GM19324 (cell line): ENCODE measurements around the gene STK32A.
"Not testable (repeated sequence)": the region's sequence is repeated elsewhere in the genome, so short reads cannot be mapped to it uniquely, and the experiment has no call there.

ENCODE experiments used
- ATAC-seq: cut with Tn5 transposase; IDR thresholded peaks from one replicate; pipeline ENCODE4 v1.9.1; 2021; ENCODE audit warnings: mild to moderate bottlenecking, moderate library complexity; ENCODE audit not compliant: unreplicated experiment, low FRiP score

STK32A gene

DNA sequence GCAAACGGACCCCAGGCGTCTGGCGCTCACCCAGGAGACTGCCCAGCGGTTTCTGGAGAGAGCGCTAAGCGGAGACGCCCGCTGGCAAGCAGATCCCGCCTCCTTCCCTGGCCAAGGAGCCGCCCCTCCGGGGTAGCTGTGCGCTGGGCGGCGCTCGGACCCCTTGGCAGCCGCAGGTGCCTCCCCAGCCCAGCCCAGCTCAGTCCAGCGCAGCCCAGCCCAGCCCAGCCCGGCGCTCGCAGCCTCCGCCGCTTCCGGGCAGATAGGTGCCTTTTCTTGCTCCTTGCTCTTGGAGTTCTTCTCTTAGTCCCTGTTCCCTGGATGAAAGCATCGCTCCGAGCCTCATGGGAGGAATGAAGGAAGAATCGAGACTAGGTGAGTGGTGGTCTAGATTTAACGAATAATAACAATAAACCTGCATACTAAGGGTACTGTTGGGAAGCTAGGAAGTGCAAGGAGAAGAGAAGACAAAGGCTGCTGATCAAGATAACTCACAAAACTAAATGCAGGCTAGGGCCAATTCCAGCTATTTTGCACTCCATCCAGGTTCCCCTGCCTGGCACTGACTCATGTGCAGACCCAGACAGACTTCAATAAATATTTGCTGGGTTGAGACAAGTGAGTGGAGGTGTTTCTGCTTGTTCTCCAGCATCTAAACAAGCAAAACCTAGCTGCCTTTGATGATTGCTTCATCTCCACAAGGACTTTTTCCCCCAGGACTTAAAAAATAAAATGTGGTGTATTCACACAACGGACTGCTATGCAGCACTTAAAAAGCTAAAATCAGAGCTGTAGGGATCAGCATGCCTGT lies at the start of gene STK32A:
Gene STK32A, plus strand, starts transcription at position 202 of the 811 bp plus-strand sequence. CDS start 4,609 bp downstream, outside the sequence.
- no peak for ATAC-seq

DNA sequence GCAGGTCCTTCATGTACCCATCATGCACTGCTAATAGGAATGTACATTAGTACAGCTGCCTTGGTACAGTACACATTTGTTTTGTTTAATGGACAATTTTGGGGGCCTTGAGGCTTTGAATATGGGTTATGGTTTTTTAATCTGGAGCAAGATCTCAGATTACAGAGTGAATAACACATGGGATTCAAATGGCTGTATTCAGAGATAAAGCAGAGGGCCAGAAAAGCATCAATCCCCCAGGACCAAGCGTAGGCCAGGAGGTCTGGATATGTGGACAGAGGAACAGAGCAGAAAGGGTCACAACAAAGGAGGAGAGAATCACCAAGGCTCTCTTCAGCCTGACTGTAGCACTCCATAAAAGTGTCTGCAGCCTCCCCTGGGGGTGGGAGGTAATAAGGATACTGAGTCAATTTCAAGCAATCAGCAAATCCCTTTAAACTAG lies 47.7 kb upstream of the STK32A start:
- no peak for ATAC-seq

DNA sequence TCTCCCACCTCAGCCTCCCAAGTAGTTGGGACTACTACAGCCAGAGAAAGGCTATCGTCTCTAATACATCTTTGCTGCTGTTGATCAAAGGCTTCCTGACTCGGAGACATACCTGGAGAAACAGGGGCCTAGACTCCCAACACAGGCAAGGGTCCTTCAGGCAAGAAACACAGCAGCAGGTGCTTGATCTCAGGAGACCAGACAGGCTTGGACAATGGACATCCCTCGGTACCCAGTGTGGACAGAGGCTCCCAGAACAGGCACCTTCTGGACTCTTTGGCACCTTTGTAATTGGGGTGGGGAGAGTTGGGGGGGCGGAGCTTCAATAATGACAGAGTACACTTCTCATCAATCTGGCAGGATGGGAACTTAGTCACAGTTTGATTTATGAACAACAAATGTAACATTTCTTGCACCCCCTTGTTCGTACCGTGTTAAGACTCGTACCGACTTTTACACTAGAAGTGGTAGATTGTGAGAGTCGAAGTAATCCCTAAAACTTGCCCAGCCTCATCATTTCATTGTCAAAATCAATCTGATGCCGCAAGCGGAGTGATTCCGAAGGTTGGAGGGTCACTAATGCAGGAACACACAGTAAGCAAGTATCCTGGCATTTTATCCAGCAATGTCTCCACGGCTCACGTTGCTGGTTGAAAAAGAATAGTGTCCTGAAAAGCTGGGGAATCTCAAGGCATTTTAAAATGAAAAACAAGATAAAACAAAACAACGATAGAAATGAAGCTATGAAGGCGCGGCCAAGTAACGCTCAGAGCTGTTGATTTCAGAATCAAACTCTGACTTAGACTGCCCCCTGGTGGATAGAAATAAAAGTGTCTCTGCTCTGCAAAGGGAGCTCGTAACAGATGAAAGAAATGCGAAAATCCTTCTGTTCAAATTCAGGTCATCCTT lies 46.4 kb upstream of the STK32A start:
- ATAC-seq = peak; percentile 81

DNA sequence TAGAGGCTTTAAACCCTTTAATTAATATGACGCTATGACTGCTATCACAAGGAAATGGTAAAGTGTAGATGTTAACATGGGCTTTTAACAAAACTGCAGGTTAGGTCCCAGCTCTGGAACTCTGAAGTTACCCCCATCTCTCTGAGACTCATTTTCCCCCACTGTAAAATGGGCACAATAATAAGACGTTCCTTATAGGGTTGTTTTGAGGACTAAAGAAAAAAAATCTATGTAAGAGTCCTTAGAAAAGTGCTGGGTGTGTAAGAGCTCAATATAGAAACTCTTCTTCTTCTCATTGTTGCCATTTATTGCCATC lies 45.8 kb upstream of the STK32A start:
- no peak for ATAC-seq

DNA sequence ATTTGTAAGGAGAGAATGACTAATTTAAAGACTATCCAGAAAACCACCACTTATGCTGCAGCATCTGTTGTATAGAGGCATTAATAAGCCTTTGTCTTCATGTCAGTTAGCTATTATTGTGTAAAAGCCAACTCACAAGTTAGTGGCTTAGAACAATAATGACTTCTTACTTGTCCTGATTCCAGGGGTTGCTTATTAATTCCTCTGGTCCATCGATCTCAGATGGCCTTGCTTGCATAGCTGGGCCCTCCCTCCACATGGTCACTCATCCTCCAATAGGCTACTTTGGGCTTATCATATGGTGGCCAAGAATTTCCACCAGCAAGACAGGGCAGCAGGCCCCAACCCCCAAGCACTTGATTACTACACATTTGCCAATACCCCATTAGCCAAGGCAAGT lies 44.5 kb upstream of the STK32A start:
- no peak for ATAC-seq

DNA sequence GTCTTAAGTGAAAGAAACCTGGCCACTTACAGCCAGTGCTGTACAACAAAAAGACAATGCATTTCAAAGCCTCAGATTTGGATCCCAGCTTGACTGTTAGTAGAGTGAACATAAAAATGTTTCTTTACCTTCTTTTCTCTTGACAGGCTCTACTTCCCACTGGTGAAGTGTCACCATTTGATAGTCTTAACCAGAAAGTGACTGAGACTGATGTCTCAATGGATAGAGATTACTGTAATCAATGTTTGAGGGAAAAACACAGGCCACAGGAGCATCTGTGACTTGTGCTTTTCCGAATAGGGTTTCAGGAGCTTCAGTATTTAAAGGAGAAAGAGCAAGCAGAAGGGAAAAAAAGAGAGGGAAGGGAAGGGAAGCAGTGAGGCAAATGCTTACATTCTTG lies 41.7 kb upstream of the STK32A start:
- ATAC-seq = no peak

DNA sequence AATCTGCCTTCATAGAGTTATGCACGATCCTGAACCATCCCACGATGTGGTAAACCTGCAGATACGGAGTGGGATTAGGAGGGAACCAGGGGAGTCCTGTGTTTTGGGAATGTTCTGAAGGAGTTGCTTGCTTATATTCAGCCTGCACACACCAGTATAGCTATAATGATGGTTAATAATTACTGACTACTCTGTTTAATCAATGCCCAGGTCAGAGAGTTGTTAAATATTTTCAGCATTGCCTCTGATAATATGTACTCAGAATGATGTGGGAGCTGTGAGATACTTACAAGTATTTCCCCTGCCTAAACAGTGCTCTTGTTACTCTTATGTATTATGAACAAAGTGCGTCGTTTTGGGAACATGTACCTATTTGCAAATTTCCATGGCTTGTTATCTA lies 34.8 kb upstream of the STK32A start:
- no peak for ATAC-seq

DNA sequence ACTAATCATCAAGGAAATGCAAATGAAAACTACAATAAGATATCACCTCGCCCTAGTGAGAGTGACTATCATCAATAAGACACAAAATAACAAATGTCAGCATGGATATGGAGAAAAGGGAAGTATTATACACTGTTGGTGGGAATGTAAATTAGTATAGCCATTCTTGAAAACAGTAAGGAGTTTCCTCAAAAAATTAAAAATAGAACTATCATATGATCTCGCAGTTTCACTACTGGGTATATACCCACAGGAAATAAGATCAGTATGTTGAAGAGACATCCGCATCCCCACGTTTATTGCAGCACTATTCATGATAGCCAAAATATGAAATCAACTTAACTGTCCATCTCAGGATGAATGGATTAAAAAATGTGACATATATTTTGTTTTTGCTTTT lies 31.6 kb upstream of the STK32A start:
- no peak for ATAC-seq

DNA sequence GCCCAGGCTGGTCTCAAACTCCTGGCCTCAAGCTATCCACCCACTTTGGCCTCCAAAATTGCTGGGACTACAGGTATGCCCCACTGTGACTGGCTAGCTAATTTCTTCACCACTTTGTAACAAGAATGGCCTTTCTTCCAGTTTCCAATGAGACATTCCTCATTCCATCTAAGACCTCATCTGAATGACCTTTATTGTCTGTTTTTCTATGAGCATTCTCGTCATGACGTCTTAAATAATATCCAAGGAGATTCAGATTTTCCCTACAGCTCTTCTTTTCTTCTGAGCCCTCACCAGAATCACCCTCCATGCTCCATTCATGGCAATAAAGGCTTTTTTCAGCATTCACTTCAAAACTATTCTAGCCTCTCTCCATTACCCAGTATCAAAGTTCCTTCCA lies 30.2 kb upstream of the STK32A start:
- ATAC-seq = no peak

DNA sequence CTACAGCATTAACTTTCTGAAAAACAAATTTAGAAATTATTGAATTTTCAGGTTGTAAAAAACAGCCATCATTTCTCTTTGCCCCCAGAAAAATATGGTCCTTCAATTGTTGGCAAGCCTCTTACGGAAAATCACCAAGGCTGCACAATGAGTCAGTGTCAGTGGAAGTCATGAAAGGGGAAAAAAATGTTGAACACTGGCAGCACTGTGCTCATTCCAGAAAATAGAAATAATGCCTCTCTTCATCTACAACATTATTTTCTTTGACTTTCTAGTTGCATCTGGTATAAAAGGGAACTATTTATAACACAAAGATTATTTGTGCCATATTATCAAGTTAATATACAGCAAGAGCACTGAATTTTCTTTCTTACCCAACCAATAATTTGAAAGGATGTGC lies 26.7 kb upstream of the STK32A start:
- ATAC-seq = no peak

DNA sequence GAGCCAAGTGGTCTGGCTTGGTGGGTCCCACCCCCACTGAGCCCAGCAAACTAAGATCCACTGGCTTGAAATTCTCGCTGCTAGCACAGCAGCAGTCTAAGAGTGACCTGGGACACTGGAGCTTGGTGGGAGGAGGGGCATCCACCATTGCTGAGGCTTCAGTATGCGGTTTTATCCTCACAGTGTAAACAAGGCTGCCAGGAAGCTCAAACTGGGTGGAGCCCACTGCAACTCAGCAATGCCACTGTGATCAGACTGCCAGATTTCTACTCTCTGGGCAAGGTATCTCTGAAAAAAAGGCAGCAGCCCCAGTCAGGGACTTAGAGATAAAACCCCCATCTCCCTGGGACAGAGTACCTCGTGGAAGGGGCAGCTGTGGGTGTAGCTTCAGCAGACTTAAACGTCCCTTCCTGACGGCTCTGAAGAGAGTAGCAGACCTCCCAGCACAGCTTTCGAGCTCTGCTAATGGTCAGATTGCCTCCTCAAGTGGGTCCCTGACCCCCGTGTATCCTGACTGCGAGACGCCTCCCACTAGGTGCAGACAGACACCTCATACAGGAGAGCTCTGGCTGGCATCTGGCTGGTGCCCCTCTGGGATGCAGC lies 18.2 kb upstream of the STK32A start:
- ATAC-seq = no peak

DNA sequence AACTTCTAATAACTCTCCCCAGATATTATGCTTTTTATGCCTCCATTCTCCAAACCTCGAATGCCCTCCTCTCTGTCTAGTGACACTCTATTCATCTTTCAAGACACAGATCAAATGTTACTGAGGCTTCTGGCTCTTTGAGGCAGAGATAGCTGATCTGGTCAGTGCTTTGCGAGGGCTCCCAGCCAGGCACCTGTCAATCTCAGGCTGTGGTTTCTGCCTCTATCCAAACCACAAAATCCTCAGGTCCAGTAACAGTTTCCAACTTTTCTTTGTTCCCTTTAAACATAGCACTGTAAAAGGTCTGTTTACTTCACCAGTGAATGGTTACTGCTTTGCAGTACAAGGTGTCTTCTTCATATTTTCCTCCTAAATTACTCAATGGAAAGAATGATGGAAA lies 11.5 kb upstream of the STK32A start:
- ATAC-seq = no peak

DNA sequence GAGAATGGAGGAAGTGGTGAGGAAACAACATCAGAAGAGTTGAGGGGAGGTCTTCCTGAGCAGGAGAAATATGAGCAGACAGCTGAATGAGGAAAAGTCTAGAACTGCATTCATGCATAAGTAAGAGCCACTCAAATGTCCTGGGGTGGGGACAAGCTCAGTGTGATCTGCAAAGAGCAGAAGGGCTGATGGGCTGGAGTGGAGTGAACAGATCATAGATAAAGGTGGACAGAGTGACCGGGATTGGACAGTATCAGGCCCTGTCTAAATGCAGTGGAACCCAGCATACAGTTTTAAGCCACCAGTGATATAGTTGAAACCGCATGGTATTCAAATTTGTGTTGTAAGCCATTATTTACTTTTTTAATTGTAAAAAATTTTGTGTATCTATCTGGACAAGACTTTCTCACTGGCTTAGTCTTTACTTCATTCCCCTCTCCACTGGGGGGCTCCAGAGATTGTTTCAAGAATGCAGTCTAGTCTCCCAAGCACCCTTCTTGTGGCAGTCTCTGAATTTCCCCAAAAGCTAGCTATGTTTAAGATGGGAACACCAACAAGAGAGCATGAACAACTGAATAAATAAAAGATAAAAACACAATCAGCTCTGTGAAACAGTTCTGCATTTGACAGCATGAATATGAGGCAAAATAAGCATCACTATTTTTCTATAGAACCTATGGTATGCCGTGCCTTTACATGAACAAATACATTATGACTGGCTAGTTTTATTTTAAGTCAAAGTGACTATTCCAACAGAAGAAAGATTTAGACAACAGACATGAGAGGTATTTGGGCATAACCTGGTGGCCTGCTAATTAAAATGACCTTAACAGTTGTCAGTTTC lies 10.7 kb upstream of the STK32A start:
- peak; percentile 56 for ATAC-seq

DNA sequence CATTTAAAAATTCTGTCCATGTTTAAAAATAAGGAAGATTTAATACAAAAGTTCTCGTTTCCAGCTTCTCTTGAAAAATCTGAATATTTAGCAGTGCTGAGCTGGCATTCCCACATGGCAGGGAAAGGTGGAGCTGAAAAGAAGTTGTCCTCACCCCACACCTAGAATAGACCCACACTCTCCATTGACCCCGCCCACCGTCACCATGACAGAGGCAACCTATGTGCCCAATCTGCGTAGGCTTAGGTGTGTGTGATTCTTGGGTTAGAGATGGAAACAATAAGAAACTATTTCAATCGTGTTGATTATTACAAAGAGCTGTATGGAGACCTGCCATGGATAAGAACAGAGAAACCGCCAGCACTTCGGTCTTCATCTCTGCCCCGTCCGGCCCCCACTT lies 8.9 kb upstream of the STK32A start:
- no peak for ATAC-seq

DNA sequence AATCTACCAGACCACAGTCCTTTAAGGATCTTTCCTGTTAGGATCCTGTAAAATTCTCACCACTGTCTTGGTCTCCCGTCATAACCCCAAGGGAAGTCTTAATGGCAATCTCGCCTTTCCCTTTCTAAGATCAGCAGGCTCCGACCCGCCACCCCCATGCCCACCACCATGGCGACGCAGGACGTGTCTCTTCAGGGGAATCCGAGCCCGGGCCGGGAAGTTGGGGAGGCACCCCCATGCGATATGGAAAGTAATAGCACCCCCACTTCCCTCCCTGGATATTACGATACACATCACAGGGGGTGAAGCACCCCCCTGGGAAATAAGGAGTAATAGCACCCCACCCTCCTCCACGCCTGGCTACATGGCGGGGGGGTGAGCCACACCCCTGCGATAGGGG lies 8.3 kb upstream of the STK32A start:
- no peak for ATAC-seq

DNA sequence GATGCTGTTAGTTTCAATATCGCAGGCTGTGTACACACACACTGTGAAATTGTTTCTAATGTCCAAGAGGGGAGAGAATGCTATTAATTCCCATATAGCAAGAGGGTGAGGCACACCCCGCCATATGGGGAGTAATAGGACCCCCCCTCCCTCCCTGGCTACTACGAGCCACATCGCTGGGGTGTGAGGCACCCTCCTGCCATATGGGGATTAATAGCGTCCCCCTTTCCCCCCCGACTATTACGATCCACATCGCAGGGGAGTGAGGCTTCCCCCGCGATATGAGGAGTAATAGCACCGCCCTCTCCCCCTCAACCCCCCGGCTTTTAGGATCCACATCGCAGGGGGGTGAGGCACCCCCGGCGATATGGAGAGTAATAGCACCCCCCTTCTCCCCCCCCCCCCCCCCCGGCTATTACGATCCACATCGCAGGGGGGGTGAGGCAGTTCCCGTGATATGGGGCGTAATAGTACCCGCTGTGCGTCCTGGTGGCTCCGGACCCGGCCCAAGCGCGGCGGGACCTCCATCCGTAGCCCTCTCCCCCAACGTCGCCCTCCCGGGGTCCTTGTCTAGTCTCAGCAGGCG lies 494 bp upstream of the STK32A start:
- no peak for ATAC-seq

DNA sequence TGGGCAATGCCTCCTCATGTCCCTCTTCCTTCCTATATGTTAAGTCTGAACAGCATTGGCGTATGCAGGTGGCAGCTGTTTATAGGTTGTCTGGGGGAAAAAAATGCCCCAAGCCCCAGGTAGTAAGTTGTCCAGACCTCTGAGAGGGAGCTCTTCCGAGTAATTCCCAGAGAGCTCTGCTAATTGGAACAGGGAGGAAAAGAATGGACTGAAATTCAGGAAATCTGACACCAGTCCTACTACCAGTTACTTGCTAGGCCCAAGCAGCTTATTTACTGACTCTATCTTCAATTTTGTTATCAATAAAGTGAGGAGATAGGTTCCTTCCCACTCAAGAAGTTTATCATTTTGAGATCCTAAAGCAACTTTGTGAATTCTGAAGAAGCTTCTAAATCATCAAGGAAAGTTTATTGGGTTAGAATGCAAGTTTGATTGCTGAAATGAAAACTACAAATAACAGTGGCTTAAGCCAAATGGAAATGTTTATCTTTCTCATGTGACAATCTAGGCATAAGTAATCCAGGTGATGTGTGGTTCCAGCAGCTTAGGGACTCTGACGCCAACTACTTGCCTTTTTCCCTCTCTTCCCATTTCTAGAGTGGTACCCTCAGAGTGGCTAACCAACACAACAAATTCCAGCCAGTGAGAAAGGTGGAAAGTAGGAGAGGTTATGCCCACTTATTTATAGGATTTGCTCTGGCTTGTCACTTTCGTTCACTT lies 5.6 kb downstream of the STK32A start:
- ATAC-seq = no peak

DNA sequence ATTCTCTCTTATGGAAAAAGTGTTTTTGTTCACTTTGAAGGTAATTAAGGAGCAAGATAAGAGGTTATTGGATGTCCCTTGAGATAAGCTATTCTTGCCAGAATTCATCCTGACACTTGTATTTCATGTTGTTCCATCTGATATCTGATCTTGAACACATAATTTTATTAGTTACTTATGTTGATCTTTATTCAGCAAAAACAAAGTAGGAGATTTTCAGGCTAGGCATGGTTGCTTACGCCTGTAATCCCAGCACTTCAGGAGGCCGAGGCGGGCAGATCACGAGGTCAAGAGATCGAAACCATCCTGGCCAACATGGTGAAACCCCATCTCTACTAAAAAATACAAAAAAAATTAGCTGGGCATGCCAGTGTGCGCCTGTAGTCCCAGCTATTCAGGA lies 8.4 kb downstream of the STK32A start:
- not testable (repeated sequence) for ATAC-seq

DNA sequence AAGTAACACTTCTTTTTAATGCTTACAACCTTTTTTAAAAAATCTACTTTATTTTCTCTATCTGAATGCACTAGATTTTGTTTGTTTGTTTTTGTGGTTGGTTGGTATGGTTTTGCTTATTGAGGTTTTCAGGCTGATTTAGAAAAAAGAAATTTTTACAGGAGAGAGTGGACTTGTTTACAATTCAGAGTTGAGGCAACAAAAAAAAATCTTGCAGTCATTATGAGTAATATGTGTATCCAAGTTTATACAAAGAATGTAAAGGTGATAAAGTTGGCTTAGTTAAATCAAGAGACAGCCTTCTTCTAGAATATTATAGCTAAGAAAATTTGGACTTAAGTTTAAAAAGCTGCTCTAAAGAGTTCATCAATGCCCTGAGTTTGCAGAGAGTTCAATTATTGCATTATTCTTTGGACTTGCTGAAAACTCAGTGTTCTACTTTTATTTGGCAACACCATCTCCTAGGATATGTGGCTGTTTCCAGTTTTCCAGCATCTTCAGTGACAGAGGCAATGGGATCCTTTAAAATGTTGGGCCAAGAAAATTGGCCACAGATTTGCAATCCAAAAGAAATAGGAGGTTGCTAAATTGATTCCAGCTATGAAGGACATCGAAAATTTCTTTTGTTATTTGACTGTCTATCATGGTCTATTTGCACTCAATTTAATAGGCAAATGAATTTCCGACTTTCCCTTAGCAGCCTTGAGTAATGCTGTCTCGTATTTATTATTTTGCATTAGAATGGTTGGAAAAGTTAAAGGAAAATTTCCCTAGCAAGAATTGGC lies 10.7 kb downstream of the STK32A start:
- ATAC-seq = no peak
